ENCODE results near the gene ARHGDIA. TPM values are rescaled to one million over a fixed set of nuclear protein-coding genes. Genes with fewer than 3 reads are reported as not detected.
A peak's percentile ranks its signal among the peaks of the same experiment; 100 is the strongest.

Gene ARHGDIA
- total RNA-seq, 1 donor from 2014 or later: 114 TPM

GRCh38 chr17:81907219-81908145 is 36.3 kb upstream of the ARHGDIA start:
- DNase-seq: no peak
- intact Hi-C loops (cut with micrococcal nuclease): no loop called here
- no peak for ATAC-seq

GRCh38 chr17:81906476-81907218 is 35.5 kb upstream of the ARHGDIA start:
- ATAC-seq (no peak), DNase-seq (no peak)
- intact Hi-C loops (cut with micrococcal nuclease): no loop called here

- DNase-seq (no peak), ATAC-seq (no peak)
- intact Hi-C loops (cut with micrococcal nuclease): no loop called here
Measured at GRCh38 chr17:81905993-81906392, 34.9 kb upstream of the ARHGDIA start.

- DNase-seq: no peak
- ATAC-seq: no peak
- intact Hi-C loops (cut with micrococcal nuclease): no loop called here
Measured at GRCh38 chr17:81905424-81905875, 34.3 kb upstream of the ARHGDIA start.

GRCh38 chr17:81904600-81905423 is 33.7 kb upstream of the ARHGDIA start:
- ATAC-seq (no peak), DNase-seq (no peak)
- intact Hi-C loops (cut with micrococcal nuclease): no loop called here

GRCh38 chr17:81903896-81904599 is 32.9 kb upstream of the ARHGDIA start:
- ATAC-seq: no peak
- intact Hi-C loops (cut with micrococcal nuclease): no loop called here
- DNase-seq: no peak

- no peak for ATAC-seq
- intact Hi-C loops (cut with micrococcal nuclease): no loop called here
- DNase-seq: no peak
Measured at GRCh38 chr17:81903415-81903831, 32.3 kb upstream of the ARHGDIA start.

- DNase-seq (no peak), ATAC-seq (peak; percentile 4)
- intact Hi-C loops (cut with micrococcal nuclease): no loop called here
Measured at GRCh38 chr17:81902653-81903414, 31.7 kb upstream of the ARHGDIA start.

GRCh38 chr17:81902023-81902652 is 31.0 kb upstream of the ARHGDIA start, which contains the start of gene NPB:
NPB (plus strand) TSS chr17:81902238; CDS start chr17:81902278, 40 bp downstream.
- ATAC-seq (peak; percentile 73), DNase-seq (peak; percentile 62)
- intact Hi-C loops (cut with micrococcal nuclease): no loop called here

GRCh38 chr17:81901167-81902022 is 30.3 kb upstream of the ARHGDIA start:
- ATAC-seq: peak; percentile 6
- intact Hi-C loops (cut with micrococcal nuclease): no loop called here

GRCh38 chr17:81900181-81900820 is 29.2 kb upstream of the ARHGDIA start:
- ATAC-seq (no peak), DNase-seq (no peak)
- intact Hi-C loops (cut with micrococcal nuclease): no loop called here

More at GRCh38 chr17:81901167-81902022, 30.3 kb upstream of the ARHGDIA start:
- DNase-seq: no peak

- intact Hi-C loops (cut with micrococcal nuclease): no loop called here
- DNase-seq (no peak), ATAC-seq (no peak)
Measured at GRCh38 chr17:81899514-81900166, 28.5 kb upstream of the ARHGDIA start.

- no peak for ATAC-seq
- DNase-seq: no peak
- intact Hi-C loops (cut with micrococcal nuclease): no loop called here
Measured at GRCh38 chr17:81898885-81899284, 27.7 kb upstream of the ARHGDIA start.

GRCh38 chr17:81898029-81898866 is 27.1 kb upstream of the ARHGDIA start:
- DNase-seq: no peak
- intact Hi-C loops (cut with micrococcal nuclease): no loop called here
- ATAC-seq: no peak

GRCh38 chr17:81895400-81895799 is 24.3 kb upstream of the ARHGDIA start:
- intact Hi-C loops (cut with micrococcal nuclease): no loop called here
- no peak for DNase-seq
- ATAC-seq: no peak
